K562 (cell line): Measurements from ENCODE around the gene FANCG. TPM values are rescaled to one million over a fixed set of nuclear protein-coding genes. Genes with fewer than 3 reads are reported as not detected.

ENCODE experiments used
- MYC ChIP-seq, 2 experiments: fragments of 250-450 bp in 1 of 2; sonication (Bioruptor Pico) in 1 of 2; IDR thresholded peaks; 2 replicates each; pipeline versions ENCODE4 v1.5.1 to v1.6.1; 2012 to 2021; ENCODE audit warnings: low read depth in 2 of 2, borderline replicate concordance in 1 of 2, improper control_type of control experiment in 1 of 2, low read length in 1 of 2, mild to moderate bottlenecking in 1 of 2, moderate library complexity in 1 of 2
- NFYB ChIP-seq: IDR thresholded peaks from 2 replicates; pipeline ENCODE4 v1.6.1; 2011; ENCODE audit warnings: mild to moderate bottlenecking, moderate library complexity; ENCODE audit not compliant: insufficient read length; ENCODE audit errors: extremely low read depth
- PML ChIP-seq: IDR thresholded peaks from 2 replicates; pipeline ENCODE4 v1.6.1; 2012; ENCODE audit warnings: low read length, inconsistent platforms
- POU5F1 ChIP-seq: fragments of 150-350 bp; IDR thresholded peaks from 2 replicates; pipeline ENCODE4 v1.6.1; 2014; ENCODE audit warnings: borderline replicate concordance, low read length, low read depth, mild to moderate bottlenecking; ENCODE audit not compliant: partially characterized antibody
- PRMT5 ChIP-seq: sonication (generic); formaldehyde crosslinking; IDR thresholded peaks from 2 replicates; pipeline ENCODE4 v1.5.0; 2020; ENCODE audit warnings: missing genetic modification reagents
- RBBP5 ChIP-seq: fragments of 200-600 bp; sonication (generic); IDR thresholded peaks from 2 replicates; pipeline ENCODE4 v1.6.1; 2012; ENCODE audit warnings: borderline replicate concordance, mild to moderate bottlenecking, low read length, control low read depth, inconsistent platforms; ENCODE audit not compliant: insufficient read depth, poor library complexity, severe bottlenecking
- REST ChIP-seq, 2 experiments: fragments of 450-650 bp; formaldehyde crosslinking in 1 of 2; IDR thresholded peaks; 2 replicates each; pipeline versions ENCODE4 v1.4.0 to v1.6.1; 2014 to 2020; ENCODE audit warnings: mild to moderate bottlenecking in 2 of 2, borderline replicate concordance in 1 of 2, low read depth in 1 of 2
- RFX5 ChIP-seq: IDR thresholded peaks from 2 replicates; pipeline ENCODE4 v1.6.1; 2011; ENCODE audit warnings: low read depth, mild to moderate bottlenecking, improper control_type of control experiment, low read length
- SIN3A ChIP-seq, 2 experiments: fragments of 150-350 bp in 1 of 2; IDR thresholded peaks; 2 replicates each; pipeline ENCODE4 v1.6.1; 2011 to 2016; ENCODE audit warnings: borderline replicate concordance in 2 of 2, low read depth in 2 of 2, low read length in 2 of 2, mild to moderate bottlenecking in 2 of 2, moderate library complexity in 2 of 2; ENCODE audit not compliant: control insufficient read depth in 1 of 2
- SUPT5H ChIP-seq: fragments of 450-650 bp; IDR thresholded peaks from 2 replicates; pipeline ENCODE4 v1.6.1; 2016
- XRCC3 ChIP-seq: fragments of 450-650 bp; IDR thresholded peaks from 2 replicates; pipeline ENCODE4 v1.6.1; 2017; ENCODE audit warnings: mild to moderate bottlenecking, moderate library complexity
- YY1 ChIP-seq, 3 experiments: IDR thresholded peaks; 2 replicates each; pipeline ENCODE4 v1.6.1; 2011; ENCODE audit warnings: low read length in 2 of 3, mild to moderate bottlenecking in 2 of 3, moderate library complexity in 2 of 3, borderline replicate concordance in 1 of 3, control low read depth in 1 of 3, low read depth in 1 of 3; ENCODE audit not compliant: insufficient read depth in 3 of 3, insufficient replicate concordance in 2 of 3, control insufficient read depth in 1 of 3, insufficient read length in 1 of 3; ENCODE audit errors: extremely low read depth in 1 of 3
- ZNF121 ChIP-seq: sonication (generic); formaldehyde crosslinking; conservative IDR thresholded peaks from 2 replicates; pipeline ENCODE4 v1.8.0; 2022; ENCODE audit warnings: missing genetic modification reagents
- polyA plus RNA-seq, 8 experiments: library from polyadenylated mRNA; depleted of rRNA in 4 of 8; stranded (reverse) in 5 of 8; unstranded in 3 of 8; fragments of >200 nt; fragmentation: Nextera tagmentation in 2 of 8; fragmentation: Illumina TruSeq in 1 of 8; extraction: Ambion mirVana in 2 of 8; extraction: Trizol in 1 of 8; gene quantifications; 2 replicates each; pipeline versions ENCODE4 v1.2.1 to v1.2.3, GENCODE V29; 2011 to 2014; ENCODE audit warnings: inconsistent platforms in 1 of 8, missing spikeins in 1 of 8
- total RNA-seq, 7 experiments: library from RNA; depleted of rRNA in 6 of 7; stranded (reverse); fragments of >200 nt in 6 of 7; fragmentation: Illumina TruSeq in 2 of 7; extraction: Trizol in 2 of 7; gene quantifications; 2 replicates each; pipeline versions ENCODE4 v1.2.1 to v1.2.3, GENCODE V29; 2011 to 2021; ENCODE audit warnings: low replicate concordance in 1 of 7
- TF ChIP-seq, protein P1 (sequence below): sonication (generic); formaldehyde crosslinking; IDR thresholded peaks from 2 replicates; pipeline ENCODE4 v1.8.1; 2022; ENCODE audit warnings: missing genetic modification reagents

The FANCG gene
- total and polyA plus RNA-seq, 9 of the 15 experiments (the other 6 are each of a cell fraction or from before 2014, with no cell fraction given) = 7.5 to 43.9 (median 31.0) TPM

GRCh38 chr9:35102769-35103659, 23.3 kb upstream of the FANCG start, which contains the start of gene STOML2 (continued):
- TF ChIP-seq RBBP5 (peak; percentile 76), SIN3A (IDR thresholded peaks at IDR 0.05; ENCODE audit: borderline replicate concordance in 2 of 2, control insufficient read depth in 1 of 2, low read depth in 2 of 2, low read length in 2 of 2) (peak; percentile 49 to 77; a peak in 3 of 4 replicates), SUPT5H (peak; percentile 72), REST (IDR thresholded peaks at IDR 0.05; ENCODE audit: borderline replicate concordance) (no peak), REST (CRISPR knock-in tag; IDR thresholded peaks at IDR 0.05; ENCODE audit: low read depth) (no peak), MYC (IDR thresholded peaks at IDR 0.05; ENCODE audit: low read depth, low read length) (peak; percentile 71), MYC (CRISPR knock-in tag; IDR thresholded peaks at IDR 0.05; ENCODE audit: borderline replicate concordance, low read depth) (no peak), XRCC3 (no peak), PRMT5 (CRISPR knock-in tag) (no peak), ZNF121 (no peak), YY1 (IDR thresholded peaks at IDR 0.05; ENCODE audit: borderline replicate concordance in 1 of 3, control insufficient read depth in 1 of 3, extremely low read depth in 1 of 3, insufficient read depth in 3 of 3, insufficient read length in 1 of 3, insufficient replicate concordance in 2 of 3, low read depth in 1 of 3, low read length in 2 of 3) (peak; percentile 41 to 89 (median 84)), RFX5 (0 out of 2 replicates have a peak, but pooled peaks have one; percentile 17), POU5F1 (peak; percentile 35), NFYB (peak; percentile 95), PML (peak; percentile 26; the same call in 1 of the 2 replicates)
- TF ChIP-seq, protein P1, sequence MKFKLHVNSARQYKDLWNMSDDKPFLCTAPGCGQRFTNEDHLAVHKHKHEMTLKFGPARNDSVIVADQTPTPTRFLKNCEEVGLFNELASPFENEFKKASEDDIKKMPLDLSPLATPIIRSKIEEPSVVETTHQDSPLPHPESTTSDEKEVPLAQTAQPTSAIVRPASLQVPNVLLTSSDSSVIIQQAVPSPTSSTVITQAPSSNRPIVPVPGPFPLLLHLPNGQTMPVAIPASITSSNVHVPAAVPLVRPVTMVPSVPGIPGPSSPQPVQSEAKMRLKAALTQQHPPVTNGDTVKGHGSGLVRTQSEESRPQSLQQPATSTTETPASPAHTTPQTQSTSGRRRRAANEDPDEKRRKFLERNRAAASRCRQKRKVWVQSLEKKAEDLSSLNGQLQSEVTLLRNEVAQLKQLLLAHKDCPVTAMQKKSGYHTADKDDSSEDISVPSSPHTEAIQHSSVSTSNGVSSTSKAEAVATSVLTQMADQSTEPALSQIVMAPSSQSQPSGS (CRISPR knock-in tag) = no peak
